Measurements from ENCODE around the gene TGFBR2.

DNA sequence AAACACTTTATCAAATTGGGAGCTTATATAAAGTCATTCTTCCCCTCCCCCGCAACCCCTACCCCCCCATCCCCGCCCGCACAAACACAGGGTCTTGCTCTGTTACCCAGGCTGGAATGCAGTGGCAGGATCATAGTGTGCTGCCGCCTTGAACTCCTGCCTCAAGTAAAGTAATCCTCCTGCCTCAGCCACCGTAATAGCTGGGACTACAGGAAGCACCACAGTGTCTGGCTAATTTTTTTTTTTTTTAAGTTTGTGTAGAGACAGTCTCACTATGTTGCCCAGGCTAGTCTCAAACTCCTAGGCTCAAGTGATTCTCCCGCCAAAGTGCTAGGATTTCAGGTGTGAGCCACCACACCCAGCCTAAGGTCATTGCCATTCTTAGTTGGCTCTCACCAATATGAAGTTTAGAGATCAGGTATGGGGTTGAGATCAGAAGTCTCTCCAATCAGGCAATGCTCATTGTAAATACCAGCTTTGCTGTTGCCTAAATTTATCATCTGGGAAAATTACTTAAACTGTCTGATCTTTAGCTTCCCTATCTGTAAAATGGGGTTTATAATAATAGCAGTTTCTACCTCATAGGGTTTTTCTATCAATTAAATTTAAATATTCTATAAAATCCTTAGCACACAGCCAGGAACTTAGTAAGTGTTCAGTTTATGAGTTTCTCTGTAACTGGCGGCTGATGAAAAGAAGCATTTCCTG is 60.3 kb downstream of the TGFBR2 start:
- TF ChIP-seq CTCF (IDR thresholded peaks at IDR 0.05) (no peak), EZH2phosphoT487 (IDR thresholded peaks at IDR 0.05; ENCODE audit: borderline replicate concordance, low read depth) (no peak), RAD21 (IDR thresholded peaks at IDR 0.05; ENCODE audit: low read length) (no peak), REST (IDR thresholded peaks at IDR 0.05; ENCODE audit: low read depth, low read length) (no peak), JUND (IDR thresholded peaks at IDR 0.05) (no peak), GABPA (IDR thresholded peaks at IDR 0.05; ENCODE audit: low read depth) (no peak), USF1 (IDR thresholded peaks at IDR 0.05; ENCODE audit: borderline replicate concordance, low read depth) (no peak), MAX (IDR thresholded peaks at IDR 0.05; ENCODE audit: low read depth) (no peak), TAF1 (IDR thresholded peaks at IDR 0.05; ENCODE audit: borderline replicate concordance, low read depth, low read length) (no peak), SIN3A (IDR thresholded peaks at IDR 0.05; ENCODE audit: borderline replicate concordance, low read depth, low read length) (no peak), YY1 (IDR thresholded peaks at IDR 0.05; ENCODE audit: low read depth) (no peak), PBX3 (IDR thresholded peaks at IDR 0.05) (no peak)
